Tibial nerve (tissue), 4 donors: ENCODE measurements around the gene INTS7. TPM values are rescaled to one million over a fixed set of nuclear protein-coding genes. Genes with fewer than 3 reads are reported as not detected.
A peak's percentile ranks its signal among the peaks of the same experiment; 100 is the strongest.
"Not testable (repeated sequence)": the region's sequence is repeated elsewhere in the genome, so short reads cannot be mapped to it uniquely, and the experiment has no call there.

ENCODE experiments used
- DNase-seq, 2 donors: peaks; one replicate each; pipeline ENCODE4 v3.0.0-alpha.2; 2019; ENCODE audit warnings: low spot score in 2 of 2
- H3K27ac ChIP-seq, 4 donors: fragments of 200-600 bp; sonication (generic) in 3 of 4; one replicate each; pipeline ENCODE4 v1.5.1; 2017 to 2019; ENCODE audit warnings: mild to moderate bottlenecking in 1 of 4
- H3K27me3 ChIP-seq, 2 donors: fragments of 200-600 bp; sonication (generic) in 1 of 2; one replicate each; pipeline versions ENCODE4 v1.5.1 to v1.6.0; 2017 to 2019
- H3K36me3 ChIP-seq, 3 donors: fragments of 200-600 bp; sonication (generic); one replicate each; pipeline ENCODE4 v1.5.1; 2018 to 2019
- H3K4me1 ChIP-seq, 4 donors: fragments of 200-600 bp; sonication (generic) in 3 of 4; one replicate each; pipeline ENCODE4 v1.5.1; 2017 to 2019
- H3K4me3 ChIP-seq, 4 donors: fragments of 200-600 bp; sonication (generic) in 3 of 4; one replicate each; pipeline ENCODE4 v1.5.1; 2017 to 2019; ENCODE audit warnings: mild to moderate bottlenecking in 1 of 4, moderate library complexity in 1 of 4
- H3K9me3 ChIP-seq, 4 donors: fragments of 200-600 bp; sonication (generic) in 3 of 4; one replicate each; pipeline ENCODE4 v1.5.1; 2017 to 2019
- CTCF ChIP-seq, 5 experiments: fragments of 200-600 bp in 3 of 5; fragments of 450-650 bp in 2 of 5; sonication (generic) in 3 of 5; IDR thresholded peaks; one replicate each; pipeline ENCODE4 v1.5.1; 2016 to 2019; ENCODE audit warnings: antibody characterized with exemption in 5 of 5, mild to moderate bottlenecking in 3 of 5, moderate library complexity in 2 of 5
- EP300 ChIP-seq, 2 donors: sonication (generic); formaldehyde crosslinking; IDR thresholded peaks; one replicate each; pipeline ENCODE4 v1.6.1; 2017; ENCODE audit warnings: antibody characterized with exemption in 2 of 2, mild to moderate bottlenecking in 1 of 2
- POLR2A ChIP-seq, 2 donors: fragments of 450-650 bp; IDR thresholded peaks; one replicate each; pipeline ENCODE4 v1.6.1; 2017; ENCODE audit warnings: antibody characterized with exemption in 2 of 2, mild to moderate bottlenecking in 2 of 2, moderate library complexity in 2 of 2
- WGBS, 2 donors: methylation state at CpG; one replicate each; pipeline ENCODE4 v1.1.5; 2018; 5-methylcytosine and 5-hydroxymethylcytosine counted together
- total RNA-seq, 4 donors: library from RNA; depleted of rRNA; stranded (reverse); fragments of >200 nt; gene quantifications; one replicate each; pipeline ENCODE4 v1.1.0, GENCODE V29; 2016

The INTS7 gene
- total RNA-seq, 4 donors from 2014 or later, result 7.9 to 18.6 (median 9.6) TPM

GRCh38 chr1:211942583-211942982 lies 92.8 kb downstream of the INTS7 start:
- DNase-seq, result no peak
- Histone ChIP-seq H3K4me1 (peaks cover 0 to 14% (median 3%) of the 10 kb centered on the region in 4 donors), H3K27me3 (no peaks in the 10 kb centered on the region), H3K4me3 (no peak overlapping the region), H3K9me3 (no peaks in the 10 kb centered on the region), H3K27ac (no peak overlapping the region), H3K36me3 (peaks cover 0 to 40% (median 3%) of the 10 kb centered on the region in 3 donors)
- WGBS, 2 donors, result 82 to 87% methylated on average over 3 of the region's 3 CpGs
- no peak for TF ChIP-seq EP300 (IDR thresholded peaks at IDR 0.05)
- no peak for TF ChIP-seq CTCF (IDR thresholded peaks at IDR 0.05)
- TF ChIP-seq POLR2A (IDR thresholded peaks at IDR 0.05), result no peak

GRCh38 chr1:211939876-211940468 lies 95.4 kb downstream of the INTS7 start:
- Histone ChIP-seq H3K4me3 (no peak overlapping the region), H3K9me3 (no peaks in the 10 kb centered on the region), H3K27me3 (no peaks in the 10 kb centered on the region), H3K27ac (no peak overlapping the region), H3K4me1 (peaks cover 0 to 14% (median 3%) of the 10 kb centered on the region in 4 donors), H3K36me3 (peaks cover 0 to 30% (median 0%) of the 10 kb centered on the region in 3 donors)
- TF ChIP-seq CTCF (IDR thresholded peaks at IDR 0.05) (no peak), EP300 (IDR thresholded peaks at IDR 0.05) (no peak), POLR2A (IDR thresholded peaks at IDR 0.05) (no peak)
- WGBS, 2 donors, result 55 to 68% methylated on average over 3 of the region's 3 CpGs
- no peak for DNase-seq

GRCh38 chr1:211938561-211938997 lies 96.8 kb downstream of the INTS7 start:
- H3K4me3 ChIP-seq, result peak overlapping the region in 2 of 4 donors; percentile 7 to 11
- 41 to 49% methylated on average over 3 of the region's 3 CpGs for WGBS, 2 donors
- no peaks in the 10 kb centered on the region for H3K9me3 ChIP-seq
- TF ChIP-seq CTCF (IDR thresholded peaks at IDR 0.05), result no peak
- TF ChIP-seq POLR2A (IDR thresholded peaks at IDR 0.05), result no peak
- H3K27ac ChIP-seq, result no peak overlapping the region
- no peaks in the 10 kb centered on the region for H3K27me3 ChIP-seq
- H3K36me3 ChIP-seq, result peaks cover 0 to 18% (median 0%) of the 10 kb centered on the region in 3 donors
- H3K4me1 ChIP-seq, result peaks cover 0 to 14% (median 3%) of the 10 kb centered on the region in 4 donors
- DNase-seq, result no peak

GRCh38 chr1:211937422-211937821 lies 97.9 kb downstream of the INTS7 start:
- not testable (repeated sequence) for H3K4me3 ChIP-seq, H3K9me3 ChIP-seq, H3K27ac ChIP-seq, DNase-seq, H3K27me3 ChIP-seq
- H3K4me1 ChIP-seq, result peaks cover 0 to 14% (median 3%) of the 10 kb centered on the region in 4 donors
- 96 to 98% methylated on average over 5 of the region's 5 CpGs for WGBS, 2 donors
- peaks cover 0 to 13% (median 0%) of the 10 kb centered on the region in 3 donors for H3K36me3 ChIP-seq

- no peaks in the 10 kb centered on the region for H3K27me3 ChIP-seq
- peaks cover 0 to 14% (median 3%) of the 10 kb centered on the region in 4 donors for H3K4me1 ChIP-seq
- H3K27ac ChIP-seq, result no peak overlapping the region
- no peaks in the 10 kb centered on the region for H3K36me3 ChIP-seq
- no peak for DNase-seq
- 53 to 54% methylated on average over 6 of the region's 6 CpGs for WGBS, 2 donors
- no peaks in the 10 kb centered on the region for H3K9me3 ChIP-seq
- no peak overlapping the region for H3K4me3 ChIP-seq
- TF ChIP-seq CTCF (IDR thresholded peaks at IDR 0.05), result no peak
- no peak for TF ChIP-seq EP300 (IDR thresholded peaks at IDR 0.05)
- no peak for TF ChIP-seq POLR2A (IDR thresholded peaks at IDR 0.05)
Observed at GRCh38 chr1:211935448-211935970, 99.8 kb downstream of the INTS7 start.
